Adrenal gland (tissue), 12 donors: ENCODE measurements around the gene RRAD. TPM values are rescaled to one million over a fixed set of nuclear protein-coding genes. Genes with fewer than 3 reads are reported as not detected.
"Not testable (repeated sequence)": the region's sequence is repeated elsewhere in the genome, so short reads cannot be mapped to it uniquely, and the experiment has no call there.

ENCODE experiments used
- DNase-seq, 7 donors: peaks; one replicate each; pipeline ENCODE4 v3.0.0-alpha.2; 2019 to 2020
- H3K27ac ChIP-seq, 5 donors: fragments of 200-600 bp; sonication (generic) in 4 of 5; 1 replicate in 3 of 5; 2 replicates in 2 of 5; pipeline versions ENCODE4 v1.5.1 to v1.8.0; 2016 to 2020; ENCODE audit warnings: mild to moderate bottlenecking in 1 of 5
- H3K27me3 ChIP-seq: fragments of 200-600 bp; 2 replicates; pipeline ENCODE4 v1.8.0; 2021
- H3K36me3 ChIP-seq, 2 donors: fragments of 200-600 bp; replicated peaks in 1 of 2; 1 replicate in 1 of 2; 2 replicates in 1 of 2; pipeline versions ENCODE4 v1.5.1 to v1.8.0; 2018 to 2022
- H3K4me1 ChIP-seq, 2 donors: fragments of 200-600 bp; replicated peaks in 1 of 2; 1 replicate in 1 of 2; 2 replicates in 1 of 2; pipeline versions ENCODE4 v1.5.1 to v1.8.0; 2018 to 2021
- H3K4me3 ChIP-seq, 4 donors: fragments of 200-600 bp; sonication (generic) in 3 of 4; one replicate each; pipeline ENCODE4 v1.5.1; 2016 to 2018
- H3K9me3 ChIP-seq, 3 donors: fragments of 200-600 bp; sonication (generic) in 1 of 3; replicated peaks in 1 of 3; 1 replicate in 2 of 3; 2 replicates in 1 of 3; pipeline versions ENCODE4 v1.5.1 to v1.8.0; 2016 to 2021
- POLR2A ChIP-seq, 2 donors: fragments of 450-650 bp; IDR thresholded peaks; one replicate each; pipeline ENCODE4 v1.6.1; 2017; ENCODE audit warnings: antibody characterized with exemption in 2 of 2, mild to moderate bottlenecking in 2 of 2, moderate library complexity in 1 of 2
- WGBS, 4 donors: extraction: QIAGEN DNeasy Blood & Tissue Kit in 2 of 4; methylation state at CpG; one replicate each; pipeline versions ENCODE4 v1.1.5 to v1.1.7; 2013 to 2017; 5-methylcytosine and 5-hydroxymethylcytosine counted together
- intact Hi-C, 2 donors: fragments of 100-400 bp; cut with DNase I; formaldehyde crosslinking; loops; one replicate each; pipeline versions ENCODE4 v1.14.1 to v1.15.0; 2022 to 2023
- polyA plus RNA-seq, 3 donors: library from polyadenylated mRNA; stranded (reverse); fragments of 200-250 nt in 2 of 3; fragments of 350-450 nt in 1 of 3; fragmentation: Illumina TruSeq in 1 of 3; extraction: RNeasy Lipid Tissue Mini Kit (QIAGEN cat#74804) in 1 of 3; gene quantifications; one replicate each; pipeline ENCODE4 v1.2.3, GENCODE V29; 2013 to 2014
- total RNA-seq, 9 donors: library from RNA; depleted of rRNA in 4 of 9; stranded (reverse); fragments of >200 nt in 4 of 9; fragments of 120-200 nt in 1 of 9; fragmentation: NEBNext Ultra II Directional in 1 of 9; extraction: Animal tissue kit (Norgen Biotek cat#: 25700) in 1 of 9; gene quantifications; one replicate each; pipeline versions ENCODE4 v1.1.0 to v1.2.4, GENCODE V29; 2013 to 2023
- TF ChIP-seq, protein P1 (sequence below), 6 experiments: fragments of 450-650 bp in 4 of 6; fragments of 200-600 bp in 2 of 6; sonication (generic) in 1 of 6; IDR thresholded peaks; 1 replicate in 5 of 6; 2 replicates in 1 of 6; pipeline versions ENCODE4 v1.5.1 to v1.8.0; 2016 to 2021; ENCODE audit warnings: antibody characterized with exemption in 6 of 6, mild to moderate bottlenecking in 2 of 6, moderate library complexity in 1 of 6
- donor health status: healthy with polysubstance abuse.
- donor health status: Bipolar disorder and iron deficiency.
- donor health status: DM: yes; HTN: yes; CAD: no.
- donor health status: DM: no; HTN: no; CAD: no.
- donor health status: DM: no; HTN: no; CAD: no.
- donor health status: DM: yes; HTN: yes; CAD: no.

Gene RRAD
- total and polyA plus RNA-seq, 12 donors = 0.22 to 52.5 (median 13.0) TPM

- intact Hi-C loops = no loop called here
- Histone ChIP-seq H3K4me3 (peak overlapping the region in 3 of 4 donors; percentile 16 to 78 (median 49)), H3K4me1 (peaks cover 5% of the 10 kb centered on the region in 2 donors), H3K27me3 (no peaks in the 10 kb centered on the region), H3K27ac (no peak overlapping the region), H3K9me3 (no peaks in the 10 kb centered on the region), H3K36me3 (peaks cover 0 to 18% of the 10 kb centered on the region in 2 donors)
- WGBS, 4 donors = 0 to 1% (median 0%) methylated on average over 17 to 21 of the region's 23 CpGs
- DNase-seq = peak; percentile 78 to 95 (median 87)
- TF ChIP-seq, protein P1, sequence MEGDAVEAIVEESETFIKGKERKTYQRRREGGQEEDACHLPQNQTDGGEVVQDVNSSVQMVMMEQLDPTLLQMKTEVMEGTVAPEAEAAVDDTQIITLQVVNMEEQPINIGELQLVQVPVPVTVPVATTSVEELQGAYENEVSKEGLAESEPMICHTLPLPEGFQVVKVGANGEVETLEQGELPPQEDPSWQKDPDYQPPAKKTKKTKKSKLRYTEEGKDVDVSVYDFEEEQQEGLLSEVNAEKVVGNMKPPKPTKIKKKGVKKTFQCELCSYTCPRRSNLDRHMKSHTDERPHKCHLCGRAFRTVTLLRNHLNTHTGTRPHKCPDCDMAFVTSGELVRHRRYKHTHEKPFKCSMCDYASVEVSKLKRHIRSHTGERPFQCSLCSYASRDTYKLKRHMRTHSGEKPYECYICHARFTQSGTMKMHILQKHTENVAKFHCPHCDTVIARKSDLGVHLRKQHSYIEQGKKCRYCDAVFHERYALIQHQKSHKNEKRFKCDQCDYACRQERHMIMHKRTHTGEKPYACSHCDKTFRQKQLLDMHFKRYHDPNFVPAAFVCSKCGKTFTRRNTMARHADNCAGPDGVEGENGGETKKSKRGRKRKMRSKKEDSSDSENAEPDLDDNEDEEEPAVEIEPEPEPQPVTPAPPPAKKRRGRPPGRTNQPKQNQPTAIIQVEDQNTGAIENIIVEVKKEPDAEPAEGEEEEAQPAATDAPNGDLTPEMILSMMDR (IDR thresholded peaks at IDR 0.05) = peak; percentile 88 to 91 (median 90)
- TF ChIP-seq POLR2A (IDR thresholded peaks at IDR 0.05) = peak in 1 of 2 donors; percentile 12
Observed at GRCh38 chr16:66947302-66948065, 22.1 kb upstream of the RRAD start.

DNA sequence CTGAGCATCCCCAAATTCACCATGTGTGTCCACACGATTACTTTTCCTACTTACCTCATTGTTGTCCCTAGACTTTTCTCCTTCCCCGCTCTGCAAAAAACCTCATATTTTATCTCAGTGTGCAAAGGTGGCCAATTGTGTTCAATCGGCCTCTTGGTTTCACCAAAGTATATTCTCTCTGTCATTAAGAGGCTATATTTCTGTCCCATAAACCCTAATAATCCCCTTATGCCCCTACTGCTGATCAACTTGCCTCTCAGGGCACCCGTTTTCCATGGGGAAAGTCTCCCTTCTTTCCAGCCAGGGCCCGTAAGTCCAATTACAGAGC is 21.6 kb upstream of the RRAD start:
- Histone ChIP-seq H3K9me3 (no peaks in the 10 kb centered on the region), H3K4me1 (peaks cover 5% of the 10 kb centered on the region in 2 donors), H3K4me3 (no peak overlapping the region), H3K27me3 (no peaks in the 10 kb centered on the region), H3K27ac (no peak overlapping the region), H3K36me3 (peaks cover 0 to 24% of the 10 kb centered on the region in 2 donors)
- intact Hi-C loops = no loop called here
- no peak for DNase-seq
- WGBS, 4 donors = 16 to 34% (median 26%) methylated on average over 5 of the region's 5 CpGs
- no peak for TF ChIP-seq POLR2A (IDR thresholded peaks at IDR 0.05)
- TF ChIP-seq, protein P1 (IDR thresholded peaks at IDR 0.05) = no peak

DNA sequence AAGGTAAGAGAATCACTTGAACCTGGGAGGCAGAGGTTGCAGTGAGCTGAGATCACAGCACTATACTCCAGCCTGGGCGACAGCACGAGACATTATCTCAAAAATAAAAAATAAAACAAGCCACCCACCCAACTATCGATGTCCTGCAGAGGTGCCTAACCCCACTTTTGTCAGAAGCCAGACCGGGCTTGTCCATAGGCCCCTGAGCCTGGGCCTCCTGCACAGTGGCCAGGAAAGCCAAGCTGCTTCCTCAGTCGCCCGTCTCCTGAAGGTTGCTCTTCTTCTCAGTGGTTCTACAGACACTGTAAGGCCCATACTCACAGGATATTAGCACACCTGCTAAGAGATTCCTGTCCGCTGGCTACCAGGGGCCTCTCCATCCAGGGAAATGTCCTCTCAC is 21.2 kb upstream of the RRAD start:
- Histone ChIP-seq H3K27ac (no peak overlapping the region), H3K4me3 (no peak overlapping the region), H3K9me3 (no peaks in the 10 kb centered on the region), H3K27me3 (no peaks in the 10 kb centered on the region), H3K4me1 (peaks cover 5% of the 10 kb centered on the region in 2 donors), H3K36me3 (peaks cover 0 to 28% of the 10 kb centered on the region in 2 donors)
- no peak for DNase-seq
- TF ChIP-seq POLR2A (IDR thresholded peaks at IDR 0.05) = no peak
- TF ChIP-seq, protein P1 (IDR thresholded peaks at IDR 0.05) = no peak
- 53 to 76% (median 68%) methylated on average over 7 of the region's 7 CpGs for WGBS, 4 donors
- intact Hi-C loops = no loop called here

- H3K27ac ChIP-seq = no peak overlapping the region
- TF ChIP-seq, protein P1 (IDR thresholded peaks at IDR 0.05) = no peak
- TF ChIP-seq POLR2A (IDR thresholded peaks at IDR 0.05) = no peak
- no peak for DNase-seq
- no peak overlapping the region for H3K4me3 ChIP-seq
- H3K4me1 ChIP-seq = peaks cover 5% of the 10 kb centered on the region in 2 donors
- no peaks in the 10 kb centered on the region for H3K9me3 ChIP-seq
- no peaks in the 10 kb centered on the region for H3K27me3 ChIP-seq
- WGBS, 4 donors = 61 to 79% (median 69%) methylated on average over 4 of the region's 4 CpGs
- H3K36me3 ChIP-seq = peaks cover 0 to 34% of the 10 kb centered on the region in 2 donors
- intact Hi-C loops = no loop called here
Observed at GRCh38 chr16:66945939-66946338, 20.6 kb upstream of the RRAD start.

DNA sequence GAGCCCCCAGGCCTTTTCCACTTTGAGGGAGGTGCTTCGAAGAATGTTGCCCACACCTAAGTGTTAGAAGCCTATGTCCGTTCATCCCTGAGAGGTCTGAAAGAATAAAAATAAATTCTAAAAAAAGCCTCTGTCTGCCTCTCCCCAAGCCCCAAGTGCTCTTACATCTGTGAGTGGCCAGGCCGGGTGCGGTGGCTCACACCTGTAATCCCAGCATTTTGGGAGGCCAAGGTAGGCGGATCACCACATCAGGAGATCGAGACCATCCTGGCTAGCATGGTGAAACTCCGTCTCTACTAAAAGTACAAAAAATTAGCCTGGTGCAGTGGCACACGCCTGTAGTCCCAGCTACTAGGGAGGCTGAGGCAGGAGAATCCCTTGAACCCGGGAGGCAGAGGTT is 19.6 kb upstream of the RRAD start:
- intact Hi-C loops = loop anchor here in 1 of 2 donors (5.0 kb wide), 1 partner anchor 48 kb away; no protein-coding TSS in a partner anchor

More for the DNA sequence above, 19.6 kb upstream of the RRAD start:
- WGBS, 4 donors = 82 to 89% (median 85%) methylated on average over 9 of the region's 9 CpGs
- H3K27me3 ChIP-seq, H3K4me1 ChIP-seq, H3K9me3 ChIP-seq, DNase-seq, H3K4me3 ChIP-seq, H3K27ac ChIP-seq: not testable (repeated sequence)
- peaks cover 0 to 43% of the 10 kb centered on the region in 2 donors for H3K36me3 ChIP-seq
